ENCODE data around the gene MTMR12. TPM values are rescaled to one million over a fixed set of nuclear protein-coding genes. Genes with fewer than 3 reads are reported as not detected.
"Not testable (repeated sequence)": the region's sequence is repeated elsewhere in the genome, so short reads cannot be mapped to it uniquely, and the experiment has no call there.

Gene MTMR12
- total RNA-seq, 2 experiments from 2014 or later = 21.6 to 22.8 TPM

GRCh38 chr5:32297181-32298058 is 15.3 kb downstream of the MTMR12 start:
- ChIA-PET CTCF (interaction anchor here (0.6 to 1.4 kb wide), 5 partner anchors 12 to 412 kb away, joined by 3 to 4 read pairs (median 3); no protein-coding TSS in a partner anchor), POLR2A (no interaction called here)
- no peak for DNase-seq
- intact Hi-C loops (cut with DNase I, micrococcal nuclease) = loop anchor here (1.0 kb wide), 2 partner anchors 14 to 17 kb away; no protein-coding TSS in a partner anchor
- no peak overlapping the region for H3K4me3 Mint-ChIP-seq
- H3K36me3 Mint-ChIP-seq (ENCODE audit: low read depth) = peaks cover 13% of the 10 kb centered on the region
- H3K27ac Mint-ChIP-seq = peak overlapping the region; percentile 56
- no peaks in the 10 kb centered on the region for H3K27me3 Mint-ChIP-seq
- ATAC-seq = peak; percentile 90
- peaks cover 41% of the 10 kb centered on the region for H3K4me1 Mint-ChIP-seq
- H3K9me3 Mint-ChIP-seq (ENCODE audit: low read depth) = no peaks in the 10 kb centered on the region

GRCh38 chr5:32295966-32296772 is 16.6 kb downstream of the MTMR12 start:
- H3K27me3 Mint-ChIP-seq; intact Hi-C loops (cut with DNase I, micrococcal nuclease); H3K4me3 Mint-ChIP-seq; H3K9me3 Mint-ChIP-seq (ENCODE audit: low read depth); H3K27ac Mint-ChIP-seq; ATAC-seq; DNase-seq: not testable (repeated sequence)
- H3K4me1 Mint-ChIP-seq = peaks cover 42% of the 10 kb centered on the region
- POLR2A ChIA-PET = interaction anchor here (0.6 kb wide), 1 partner anchor 15 kb away, joined by 4 read pairs; no protein-coding TSS in a partner anchor
- peaks cover 14% of the 10 kb centered on the region for H3K36me3 Mint-ChIP-seq (ENCODE audit: low read depth)
- CTCF ChIA-PET = interaction anchor here (0.8 kb wide), 1 partner anchor 33 kb away, joined by 3 read pairs; no protein-coding TSS in a partner anchor

GRCh38 chr5:32291591-32291990 is 21.1 kb downstream of the MTMR12 start:
- H3K4me3 Mint-ChIP-seq = no peak overlapping the region
- intact Hi-C loops (cut with DNase I, micrococcal nuclease) = no loop called here
- ChIA-PET CTCF (no interaction called here), POLR2A (no interaction called here)
- H3K27ac Mint-ChIP-seq = no peak overlapping the region
- H3K27me3 Mint-ChIP-seq = no peaks in the 10 kb centered on the region
- peaks cover 9% of the 10 kb centered on the region for H3K36me3 Mint-ChIP-seq (ENCODE audit: low read depth)
- no peak for ATAC-seq
- peaks cover 15% of the 10 kb centered on the region for H3K4me1 Mint-ChIP-seq
- no peak for DNase-seq
- no peaks in the 10 kb centered on the region for H3K9me3 Mint-ChIP-seq (ENCODE audit: low read depth)

GRCh38 chr5:32290922-32291321 is 21.8 kb downstream of the MTMR12 start:
- ChIA-PET CTCF (interaction anchor here (1.0 kb wide), 1 partner anchor 299 kb away, joined by 3 read pairs; no protein-coding TSS in a partner anchor), POLR2A (no interaction called here)
- Mint-ChIP-seq H3K36me3 (ENCODE audit: low read depth) (peaks cover 9% of the 10 kb centered on the region), H3K4me1 (peaks cover 15% of the 10 kb centered on the region), H3K4me3 (no peak overlapping the region), H3K27ac (no peak overlapping the region), H3K27me3 (no peaks in the 10 kb centered on the region), H3K9me3 (ENCODE audit: low read depth) (no peaks in the 10 kb centered on the region)
- DNase-seq (no peak), ATAC-seq (no peak)
- intact Hi-C loops (cut with DNase I, micrococcal nuclease) = no loop called here

GRCh38 chr5:32290501-32290900 is 22.2 kb downstream of the MTMR12 start:
- ChIA-PET POLR2A (interaction anchor here (0.6 kb wide), 1 partner anchor 49 kb away, joined by 7 read pairs; no protein-coding TSS in a partner anchor), CTCF (interaction anchor here (1.0 kb wide), 1 partner anchor 299 kb away, joined by 3 read pairs; no protein-coding TSS in a partner anchor)
- H3K9me3 Mint-ChIP-seq (ENCODE audit: low read depth); H3K27ac Mint-ChIP-seq; ATAC-seq; H3K27me3 Mint-ChIP-seq; intact Hi-C loops (cut with DNase I, micrococcal nuclease); DNase-seq; H3K4me3 Mint-ChIP-seq; H3K36me3 Mint-ChIP-seq (ENCODE audit: low read depth): not testable (repeated sequence)
- peaks cover 18% of the 10 kb centered on the region for H3K4me1 Mint-ChIP-seq

- H3K27ac Mint-ChIP-seq; H3K9me3 Mint-ChIP-seq (ENCODE audit: low read depth); intact Hi-C loops (cut with DNase I, micrococcal nuclease); H3K4me3 Mint-ChIP-seq; DNase-seq; H3K27me3 Mint-ChIP-seq; ATAC-seq: not testable (repeated sequence)
- Mint-ChIP-seq H3K36me3 (ENCODE audit: low read depth) (peaks cover 11% of the 10 kb centered on the region), H3K4me1 (peaks cover 20% of the 10 kb centered on the region)
- ChIA-PET POLR2A (interaction anchor here (0.6 kb wide), 1 partner anchor 48 kb away, joined by 7 read pairs; no protein-coding TSS in a partner anchor), CTCF (interaction anchor here (0.6 to 1.0 kb wide), 2 partner anchors 300 to 466 kb away, joined by 3 read pairs; no protein-coding TSS in a partner anchor)
Measured at GRCh38 chr5:32289986-32290385, 22.8 kb downstream of the MTMR12 start.

- H3K27ac Mint-ChIP-seq; ATAC-seq; H3K27me3 Mint-ChIP-seq; DNase-seq; H3K9me3 Mint-ChIP-seq (ENCODE audit: low read depth); H3K4me3 Mint-ChIP-seq; POLR2A ChIA-PET; intact Hi-C loops (cut with DNase I, micrococcal nuclease): not testable (repeated sequence)
- CTCF ChIA-PET = interaction anchor here (0.6 kb wide), 1 partner anchor 705 kb away, joined by 3 read pairs; no protein-coding TSS in a partner anchor
- peaks cover 11% of the 10 kb centered on the region for H3K36me3 Mint-ChIP-seq (ENCODE audit: low read depth)
- peaks cover 28% of the 10 kb centered on the region for H3K4me1 Mint-ChIP-seq
Measured at GRCh38 chr5:32288135-32288534, 24.6 kb downstream of the MTMR12 start.

GRCh38 chr5:32287525-32287924 is 25.2 kb downstream of the MTMR12 start:
- H3K9me3 Mint-ChIP-seq (ENCODE audit: low read depth); DNase-seq; POLR2A ChIA-PET; ATAC-seq; CTCF ChIA-PET; H3K27ac Mint-ChIP-seq; H3K4me3 Mint-ChIP-seq; H3K36me3 Mint-ChIP-seq (ENCODE audit: low read depth); H3K27me3 Mint-ChIP-seq; intact Hi-C loops (cut with DNase I, micrococcal nuclease): not testable (repeated sequence)
- H3K4me1 Mint-ChIP-seq = peaks cover 29% of the 10 kb centered on the region

GRCh38 chr5:32285510-32286138 is 27.1 kb downstream of the MTMR12 start:
- no peak for ATAC-seq
- DNase-seq = no peak
- ChIA-PET POLR2A (interaction anchor here (0.6 kb wide), 1 partner anchor 85 kb away, joined by 3 read pairs; no protein-coding TSS in a partner anchor), CTCF (interaction anchor here (0.7 to 0.9 kb wide), 2 partner anchors 12 to 679 kb away, joined by 3 read pairs; no protein-coding TSS in a partner anchor)
- Mint-ChIP-seq H3K27me3 (no peaks in the 10 kb centered on the region), H3K4me1 (peaks cover 38% of the 10 kb centered on the region), H3K27ac (peak overlapping the region; percentile 47), H3K9me3 (ENCODE audit: low read depth) (no peaks in the 10 kb centered on the region), H3K4me3 (no peak overlapping the region), H3K36me3 (ENCODE audit: low read depth) (peaks cover 12% of the 10 kb centered on the region)
- intact Hi-C loops (cut with DNase I, micrococcal nuclease) = no loop called here

- ChIA-PET POLR2A (interaction anchor here (0.6 kb wide), 1 partner anchor 152 kb away, joined by 4 read pairs; no protein-coding TSS in a partner anchor), CTCF (interaction anchor here (0.6 to 2.7 kb wide), 4 partner anchors 14 to 180 kb away, joined by 3 to 10 read pairs (median 3); no protein-coding TSS in a partner anchor)
- H3K4me3 Mint-ChIP-seq = no peak overlapping the region
- H3K9me3 Mint-ChIP-seq (ENCODE audit: low read depth) = no peaks in the 10 kb centered on the region
- peak overlapping the region; percentile 8 for H3K27ac Mint-ChIP-seq
- intact Hi-C loops (cut with DNase I, micrococcal nuclease) = loop anchor here in 1 of 2 experiments (1.0 kb wide), 1 partner anchor 14 kb away; no protein-coding TSS in a partner anchor
- peaks cover 53% of the 10 kb centered on the region for H3K4me1 Mint-ChIP-seq
- peak; percentile 48 for DNase-seq
- peak; percentile 77 for ATAC-seq
- no peaks in the 10 kb centered on the region for H3K27me3 Mint-ChIP-seq
- H3K36me3 Mint-ChIP-seq (ENCODE audit: low read depth) = peaks cover 14% of the 10 kb centered on the region
Measured at GRCh38 chr5:32283539-32284377, 29.0 kb downstream of the MTMR12 start.
